ENCODE results near the gene ALPK3.

Gene ALPK3

GRCh38 chr15:84846269-84846668 lies 29.1 kb downstream of the ALPK3 start:
- DNase-seq (ENCODE audit: low spot score), result no peak

GRCh38 chr15:84847382-84847781 lies 30.2 kb downstream of the ALPK3 start:
- DNase-seq (ENCODE audit: low spot score), result no peak

GRCh38 chr15:84852212-84852611 lies 35.1 kb downstream of the ALPK3 start:
- DNase-seq (ENCODE audit: low spot score), result no peak

GRCh38 chr15:84855136-84855535 lies 38.0 kb downstream of the ALPK3 start:
- DNase-seq (ENCODE audit: low spot score), result no peak

GRCh38 chr15:84855765-84856164 lies 38.6 kb downstream of the ALPK3 start:
- no peak for DNase-seq (ENCODE audit: low spot score)

- DNase-seq (ENCODE audit: low spot score), result no peak
These were observed 39.7 kb downstream of the ALPK3 start for GRCh38 chr15:84856731-84857417.

GRCh38 chr15:84857418-84858004 lies 40.4 kb downstream of the ALPK3 start:
- no peak for DNase-seq (ENCODE audit: low spot score)

GRCh38 chr15:84858231-84858630 lies 41.1 kb downstream of the ALPK3 start:
- DNase-seq (ENCODE audit: low spot score), result no peak

- DNase-seq (ENCODE audit: low spot score), result no peak
These were observed 42.0 kb downstream of the ALPK3 start for GRCh38 chr15:84859144-84859543.

- no peak for DNase-seq (ENCODE audit: low spot score)
These were observed 42.5 kb downstream of the ALPK3 start for GRCh38 chr15:84859651-84860050.

GRCh38 chr15:84861781-84862180 lies 44.6 kb downstream of the ALPK3 start:
- no peak for DNase-seq (ENCODE audit: low spot score)

GRCh38 chr15:84862214-84862975 lies 45.2 kb downstream of the ALPK3 start:
- DNase-seq (ENCODE audit: low spot score), result no peak

GRCh38 chr15:84863565-84864443 lies 46.6 kb downstream of the ALPK3 start:
- peak; percentile 76 for DNase-seq (ENCODE audit: low spot score)

GRCh38 chr15:84864444-84864795 lies 47.3 kb downstream of the ALPK3 start:
- no peak for DNase-seq (ENCODE audit: low spot score)

GRCh38 chr15:84865074-84865569 lies 48.0 kb downstream of the ALPK3 start:
- no peak for DNase-seq (ENCODE audit: low spot score)

GRCh38 chr15:84868037-84868880 lies 51.1 kb downstream of the ALPK3 start:
- DNase-seq (ENCODE audit: low spot score), result no peak

GRCh38 chr15:84869510-84869909 lies 52.4 kb downstream of the ALPK3 start:
- DNase-seq (ENCODE audit: low spot score), result no peak

GRCh38 chr15:84871428-84871985 lies 54.4 kb downstream of the ALPK3 start:
- DNase-seq (ENCODE audit: low spot score), result no peak

- no peak for DNase-seq (ENCODE audit: low spot score)
These were observed 55.1 kb downstream of the ALPK3 start for GRCh38 chr15:84872009-84872910.

GRCh38 chr15:84873997-84874396 lies 56.8 kb downstream of the ALPK3 start:
- DNase-seq (ENCODE audit: low spot score), result no peak
